ENCODE measurements around the gene NPFFR2.

- no peak for TF ChIP-seq ZBTB40 (IDR thresholded peaks at IDR 0.05)
- TF ChIP-seq ZBTB40 (CRISPR knock-in tag; IDR thresholded peaks at IDR 0.05): no peak
- TF ChIP-seq USF2 (IDR thresholded peaks at IDR 0.05; ENCODE audit: low read depth, low read length): no peak
- no peak for TF ChIP-seq USF2 (CRISPR knock-in tag; IDR thresholded peaks at IDR 0.05; ENCODE audit: borderline replicate concordance)
- TF ChIP-seq ZNF512 (CRISPR knock-in tag; IDR thresholded peaks at IDR 0.05): no peak
- TF ChIP-seq ZNF274 (CRISPR knock-in tag; IDR thresholded peaks at IDR 0.05): no peak
- TF ChIP-seq CTCF (CRISPR knock-in tag; IDR thresholded peaks at IDR 0.05): no peak
- no peak for TF ChIP-seq BRF2 (CRISPR knock-in tag; IDR thresholded peaks at IDR 0.05)
- no peak for TF ChIP-seq REST (IDR thresholded peaks at IDR 0.05; ENCODE audit: borderline replicate concordance in 1 of 2, low read depth in 1 of 2, low read length in 2 of 2)
- TF ChIP-seq HMGXB4 (CRISPR knock-in tag; IDR thresholded peaks at IDR 0.05; ENCODE audit: borderline replicate concordance in 1 of 2, low read depth in 1 of 2): no peak
- TF ChIP-seq GATA4 (IDR thresholded peaks at IDR 0.05; ENCODE audit: borderline replicate concordance, low read depth): no peak
- no peak for TF ChIP-seq AKAP8 (CRISPR knock-in tag; IDR thresholded peaks at IDR 0.05)
- TF ChIP-seq SRF (IDR thresholded peaks at IDR 0.05; ENCODE audit: low read depth, low read length): no peak
- TF ChIP-seq TBX2 (CRISPR knock-in tag; IDR thresholded peaks at IDR 0.05; ENCODE audit: borderline replicate concordance): no peak
- no peak for TF ChIP-seq CHD2 (IDR thresholded peaks at IDR 0.05; ENCODE audit: low read depth, low read length)
These were observed 162.7 kb downstream of the NPFFR2 start for GRCh38 chr4:72194453-72194852.
